HG03575 (cell line): Measurements from ENCODE around the gene SALL3.

Experiments
- ATAC-seq: cut with Tn5 transposase; IDR thresholded peaks from one replicate; pipeline ENCODE4 v1.9.1; 2021; ENCODE audit not compliant: unreplicated experiment, insufficient number of reproducible peaks, low FRiP score; ENCODE audit errors: extremely low read depth

The SALL3 gene

GRCh38 chr18:79046522-79046921 lies 66.9 kb downstream of the SALL3 start:
- ATAC-seq = no peak

GRCh38 chr18:79047556-79048244 lies 68.1 kb downstream of the SALL3 start:
- ATAC-seq = no peak

- ATAC-seq = no peak
These were observed 68.6 kb downstream of the SALL3 start for GRCh38 chr18:79048245-79048632.

- no peak for ATAC-seq
These were observed 69.9 kb downstream of the SALL3 start for GRCh38 chr18:79049506-79049905.
